HepG2 (cell line): Measurements from ENCODE around the gene TMEM176A. TPM values are rescaled to one million over a fixed set of nuclear protein-coding genes. Genes with fewer than 3 reads are reported as not detected.

Source experiments
- ATF2 ChIP-seq: sonication (generic); formaldehyde crosslinking; IDR thresholded peaks from 2 replicates; pipeline ENCODE4 v1.4.0; 2020; ENCODE audit warnings: missing genetic modification reagents
- GFI1 ChIP-seq: sonication (generic); formaldehyde crosslinking; IDR thresholded peaks from 2 replicates; pipeline ENCODE4 v1.5.0; 2020; ENCODE audit warnings: missing genetic modification reagents, mild to moderate bottlenecking, borderline replicate concordance
- KAT2B ChIP-seq: fragments of 150-350 bp; IDR thresholded peaks from 2 replicates; pipeline ENCODE4 v1.6.1; 2014; ENCODE audit warnings: low read depth, low read length, borderline replicate concordance
- NCOA1 ChIP-seq: sonication (generic); formaldehyde crosslinking; IDR thresholded peaks from 2 replicates; pipeline ENCODE4 v1.9.0; 2021; ENCODE audit warnings: missing genetic modification reagents
- NFE2L1 ChIP-seq: sonication (generic); formaldehyde crosslinking; IDR thresholded peaks from 2 replicates; pipeline ENCODE4 v1.4.0; 2020; ENCODE audit warnings: missing genetic modification reagents, mild to moderate bottlenecking, borderline replicate concordance
- SRSF9 ChIP-seq: fragments of 200-400 bp; formaldehyde crosslinking; IDR thresholded peaks from 2 replicates; pipeline ENCODE4 v1.6.1; 2018; ENCODE audit warnings: borderline replicate concordance, mild to moderate bottlenecking, low read depth, low read length; ENCODE audit not compliant: insufficient read depth, poor library complexity, severe bottlenecking
- ZNF253 ChIP-seq: sonication (generic); formaldehyde crosslinking; IDR thresholded peaks from 2 replicates; pipeline ENCODE4 v1.8.0; 2022; ENCODE audit warnings: mild to moderate bottlenecking, missing genetic modification reagents, borderline replicate concordance
- ZNF329 ChIP-seq: sonication (generic); formaldehyde crosslinking; IDR thresholded peaks from 2 replicates; pipeline ENCODE4 v1.9.0; 2021; ENCODE audit warnings: low read depth, mild to moderate bottlenecking, missing genetic modification reagents
- polyA plus RNA-seq, 8 experiments: library from polyadenylated mRNA; depleted of rRNA in 3 of 8; stranded (reverse) in 7 of 8; unstranded in 1 of 8; fragments of >200 nt; fragmentation: Illumina TruSeq in 4 of 8; extraction: Trizol in 4 of 8; gene quantifications; 2 replicates each; pipeline versions ENCODE4 v1.2.1 to v1.2.3, GENCODE V29; 2011 to 2016; ENCODE audit warnings: low read depth in 4 of 8, missing spikeins in 1 of 8, mixed read lengths in 1 of 8; ENCODE audit not compliant: insufficient read depth in 1 of 8
- total RNA-seq, 5 experiments: library from RNA; depleted of rRNA; stranded (reverse); fragments of >200 nt; fragmentation: Illumina TruSeq; extraction: Trizol; gene quantifications; 2 replicates each; pipeline ENCODE4 v1.2.3, GENCODE V29; 2016; ENCODE audit warnings: low read depth in 1 of 5
- TF ChIP-seq, protein P1 (sequence below): sonication (generic); formaldehyde crosslinking; IDR thresholded peaks from 2 replicates; pipeline ENCODE4 v1.4.0; 2020; ENCODE audit warnings: missing genetic modification reagents
- TF ChIP-seq, protein P2 (sequence below): sonication (generic); formaldehyde crosslinking; IDR thresholded peaks from 2 replicates; pipeline ENCODE4 v1.5.1; 2020; ENCODE audit warnings: mild to moderate bottlenecking, missing genetic modification reagents, borderline replicate concordance

TMEM176A gene
- total and polyA plus RNA-seq, 2 of the 13 experiments (the other 11 are each of a cell fraction or from before 2014, with no cell fraction given), result not detected

GRCh38 chr7:150778014-150778737, 22.4 kb upstream of the TMEM176A start (continued):
- TF ChIP-seq, protein P1, sequence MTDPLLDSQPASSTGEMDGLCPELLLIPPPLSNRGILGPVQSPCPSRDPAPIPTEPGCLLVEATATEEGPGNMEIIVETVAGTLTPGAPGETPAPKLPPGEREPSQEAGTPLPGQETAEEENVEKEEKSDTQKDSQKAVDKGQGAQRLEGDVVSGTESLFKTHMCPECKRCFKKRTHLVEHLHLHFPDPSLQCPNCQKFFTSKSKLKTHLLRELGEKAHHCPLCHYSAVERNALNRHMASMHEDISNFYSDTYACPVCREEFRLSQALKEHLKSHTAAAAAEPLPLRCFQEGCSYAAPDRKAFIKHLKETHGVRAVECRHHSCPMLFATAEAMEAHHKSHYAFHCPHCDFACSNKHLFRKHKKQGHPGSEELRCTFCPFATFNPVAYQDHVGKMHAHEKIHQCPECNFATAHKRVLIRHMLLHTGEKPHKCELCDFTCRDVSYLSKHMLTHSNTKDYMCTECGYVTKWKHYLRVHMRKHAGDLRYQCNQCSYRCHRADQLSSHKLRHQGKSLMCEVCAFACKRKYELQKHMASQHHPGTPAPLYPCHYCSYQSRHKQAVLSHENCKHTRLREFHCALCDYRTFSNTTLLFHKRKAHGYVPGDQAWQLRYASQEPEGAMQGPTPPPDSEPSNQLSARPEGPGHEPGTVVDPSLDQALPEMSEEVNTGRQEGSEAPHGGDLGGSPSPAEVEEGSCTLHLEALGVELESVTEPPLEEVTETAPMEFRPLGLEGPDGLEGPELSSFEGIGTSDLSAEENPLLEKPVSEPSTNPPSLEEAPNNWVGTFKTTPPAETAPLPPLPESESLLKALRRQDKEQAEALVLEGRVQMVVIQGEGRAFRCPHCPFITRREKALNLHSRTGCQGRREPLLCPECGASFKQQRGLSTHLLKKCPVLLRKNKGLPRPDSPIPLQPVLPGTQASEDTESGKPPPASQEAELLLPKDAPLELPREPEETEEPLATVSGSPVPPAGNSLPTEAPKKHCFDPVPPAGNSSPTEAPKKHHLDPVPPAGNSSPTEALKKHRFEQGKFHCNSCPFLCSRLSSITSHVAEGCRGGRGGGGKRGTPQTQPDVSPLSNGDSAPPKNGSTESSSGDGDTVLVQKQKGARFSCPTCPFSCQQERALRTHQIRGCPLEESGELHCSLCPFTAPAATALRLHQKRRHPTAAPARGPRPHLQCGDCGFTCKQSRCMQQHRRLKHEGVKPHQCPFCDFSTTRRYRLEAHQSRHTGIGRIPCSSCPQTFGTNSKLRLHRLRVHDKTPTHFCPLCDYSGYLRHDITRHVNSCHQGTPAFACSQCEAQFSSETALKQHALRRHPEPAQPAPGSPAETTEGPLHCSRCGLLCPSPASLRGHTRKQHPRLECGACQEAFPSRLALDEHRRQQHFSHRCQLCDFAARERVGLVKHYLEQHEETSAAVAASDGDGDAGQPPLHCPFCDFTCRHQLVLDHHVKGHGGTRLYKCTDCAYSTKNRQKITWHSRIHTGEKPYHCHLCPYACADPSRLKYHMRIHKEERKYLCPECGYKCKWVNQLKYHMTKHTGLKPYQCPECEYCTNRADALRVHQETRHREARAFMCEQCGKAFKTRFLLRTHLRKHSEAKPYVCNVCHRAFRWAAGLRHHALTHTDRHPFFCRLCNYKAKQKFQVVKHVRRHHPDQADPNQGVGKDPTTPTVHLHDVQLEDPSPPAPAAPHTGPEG (CRISPR knock-in tag), result no peak
- TF ChIP-seq SRSF9 (no peak), ATF2 (no peak), NFE2L1 (CRISPR knock-in tag) (no peak), ZNF253 (CRISPR knock-in tag) (no peak), KAT2B (no peak), ZNF329 (CRISPR knock-in tag) (no peak), GFI1 (CRISPR knock-in tag) (no peak; the same call in 1 of the 2 replicates), NCOA1 (CRISPR knock-in tag) (no peak)
- TF ChIP-seq, protein P2, sequence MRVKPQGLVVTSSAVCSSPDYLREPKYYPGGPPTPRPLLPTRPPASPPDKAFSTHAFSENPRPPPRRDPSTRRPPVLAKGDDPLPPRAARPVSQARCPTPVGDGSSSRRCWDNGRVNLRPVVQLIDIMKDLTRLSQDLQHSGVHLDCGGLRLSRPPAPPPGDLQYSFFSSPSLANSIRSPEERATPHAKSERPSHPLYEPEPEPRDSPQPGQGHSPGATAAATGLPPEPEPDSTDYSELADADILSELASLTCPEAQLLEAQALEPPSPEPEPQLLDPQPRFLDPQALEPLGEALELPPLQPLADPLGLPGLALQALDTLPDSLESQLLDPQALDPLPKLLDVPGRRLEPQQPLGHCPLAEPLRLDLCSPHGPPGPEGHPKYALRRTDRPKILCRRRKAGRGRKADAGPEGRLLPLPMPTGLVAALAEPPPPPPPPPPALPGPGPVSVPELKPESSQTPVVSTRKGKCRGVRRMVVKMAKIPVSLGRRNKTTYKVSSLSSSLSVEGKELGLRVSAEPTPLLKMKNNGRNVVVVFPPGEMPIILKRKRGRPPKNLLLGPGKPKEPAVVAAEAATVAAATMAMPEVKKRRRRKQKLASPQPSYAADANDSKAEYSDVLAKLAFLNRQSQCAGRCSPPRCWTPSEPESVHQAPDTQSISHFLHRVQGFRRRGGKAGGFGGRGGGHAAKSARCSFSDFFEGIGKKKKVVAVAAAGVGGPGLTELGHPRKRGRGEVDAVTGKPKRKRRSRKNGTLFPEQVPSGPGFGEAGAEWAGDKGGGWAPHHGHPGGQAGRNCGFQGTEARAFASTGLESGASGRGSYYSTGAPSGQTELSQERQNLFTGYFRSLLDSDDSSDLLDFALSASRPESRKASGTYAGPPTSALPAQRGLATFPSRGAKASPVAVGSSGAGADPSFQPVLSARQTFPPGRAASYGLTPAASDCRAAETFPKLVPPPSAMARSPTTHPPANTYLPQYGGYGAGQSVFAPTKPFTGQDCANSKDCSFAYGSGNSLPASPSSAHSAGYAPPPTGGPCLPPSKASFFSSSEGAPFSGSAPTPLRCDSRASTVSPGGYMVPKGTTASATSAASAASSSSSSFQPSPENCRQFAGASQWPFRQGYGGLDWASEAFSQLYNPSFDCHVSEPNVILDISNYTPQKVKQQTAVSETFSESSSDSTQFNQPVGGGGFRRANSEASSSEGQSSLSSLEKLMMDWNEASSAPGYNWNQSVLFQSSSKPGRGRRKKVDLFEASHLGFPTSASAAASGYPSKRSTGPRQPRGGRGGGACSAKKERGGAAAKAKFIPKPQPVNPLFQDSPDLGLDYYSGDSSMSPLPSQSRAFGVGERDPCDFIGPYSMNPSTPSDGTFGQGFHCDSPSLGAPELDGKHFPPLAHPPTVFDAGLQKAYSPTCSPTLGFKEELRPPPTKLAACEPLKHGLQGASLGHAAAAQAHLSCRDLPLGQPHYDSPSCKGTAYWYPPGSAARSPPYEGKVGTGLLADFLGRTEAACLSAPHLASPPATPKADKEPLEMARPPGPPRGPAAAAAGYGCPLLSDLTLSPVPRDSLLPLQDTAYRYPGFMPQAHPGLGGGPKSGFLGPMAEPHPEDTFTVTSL (CRISPR knock-in tag), result peak; percentile 64; the same call in 1 of the 2 replicates
